Uterus (tissue), 2 donors: ENCODE results near the gene RNF112.

ENCODE experiments used
- POLR2A ChIP-seq, 2 donors: fragments of 450-650 bp; IDR thresholded peaks; one replicate each; pipeline ENCODE4 v1.6.1; 2016; ENCODE audit warnings: antibody characterized with exemption in 2 of 2, mild to moderate bottlenecking in 1 of 2, moderate library complexity in 1 of 2
- TF ChIP-seq, protein P1 (sequence below), 4 experiments: fragments of 200-600 bp in 2 of 4; fragments of 450-650 bp in 2 of 4; sonication (generic) in 2 of 4; IDR thresholded peaks; one replicate each; pipeline ENCODE4 v1.5.1; 2016 to 2019; ENCODE audit warnings: antibody characterized with exemption in 4 of 4, mild to moderate bottlenecking in 2 of 4, moderate library complexity in 1 of 4

DNA sequence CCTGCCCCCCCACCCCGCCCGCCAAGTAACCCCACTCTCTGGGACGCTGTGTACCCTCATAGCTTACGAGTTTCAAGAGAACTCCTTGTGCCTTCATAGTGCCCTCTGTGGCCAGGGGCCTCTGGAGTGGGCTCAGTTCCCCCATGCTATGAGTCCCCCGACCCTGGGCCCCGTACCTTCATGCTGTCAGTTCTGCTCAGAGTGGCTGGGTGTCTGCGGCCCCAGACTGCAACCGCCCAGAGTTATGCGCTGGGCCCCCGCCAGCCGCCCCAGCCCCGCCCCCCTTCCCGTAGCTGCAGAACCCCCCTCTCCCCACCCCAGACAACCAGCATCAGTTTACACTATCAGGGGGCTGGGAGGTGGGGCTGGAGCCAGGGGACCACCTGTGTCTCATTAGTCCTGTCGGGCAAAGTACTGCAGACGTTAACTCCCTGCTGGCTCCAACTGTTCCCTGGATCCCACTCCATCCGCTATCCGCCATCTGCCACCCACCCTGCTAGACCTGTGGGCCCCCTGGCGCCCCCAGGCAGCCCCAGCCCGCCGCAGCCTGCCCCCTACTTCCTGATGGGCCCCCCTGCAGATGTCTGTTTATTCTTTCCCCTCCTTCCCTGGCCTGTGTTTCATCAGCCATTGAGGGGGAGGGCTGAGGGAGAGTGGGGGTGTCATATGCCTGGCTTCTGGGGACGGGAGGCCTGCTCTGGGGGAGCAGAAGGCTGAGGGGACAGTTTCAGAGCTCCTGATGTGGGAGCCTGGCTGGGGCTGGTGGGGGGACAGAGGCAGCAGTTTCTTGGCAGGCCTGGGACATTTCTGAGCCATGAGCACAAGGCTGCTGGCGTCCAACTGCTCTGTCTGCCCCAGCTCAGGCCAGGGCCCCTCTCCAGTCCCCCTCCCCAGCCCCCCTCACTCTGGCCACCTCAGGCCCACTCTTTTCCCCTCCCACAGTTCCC, 23.8 kb upstream of the RNF112 start, which contains the start of gene MFAP4:
- TF ChIP-seq POLR2A (IDR thresholded peaks at IDR 0.05) = peak in 1 of 2 donors; percentile 22
- TF ChIP-seq, protein P1, sequence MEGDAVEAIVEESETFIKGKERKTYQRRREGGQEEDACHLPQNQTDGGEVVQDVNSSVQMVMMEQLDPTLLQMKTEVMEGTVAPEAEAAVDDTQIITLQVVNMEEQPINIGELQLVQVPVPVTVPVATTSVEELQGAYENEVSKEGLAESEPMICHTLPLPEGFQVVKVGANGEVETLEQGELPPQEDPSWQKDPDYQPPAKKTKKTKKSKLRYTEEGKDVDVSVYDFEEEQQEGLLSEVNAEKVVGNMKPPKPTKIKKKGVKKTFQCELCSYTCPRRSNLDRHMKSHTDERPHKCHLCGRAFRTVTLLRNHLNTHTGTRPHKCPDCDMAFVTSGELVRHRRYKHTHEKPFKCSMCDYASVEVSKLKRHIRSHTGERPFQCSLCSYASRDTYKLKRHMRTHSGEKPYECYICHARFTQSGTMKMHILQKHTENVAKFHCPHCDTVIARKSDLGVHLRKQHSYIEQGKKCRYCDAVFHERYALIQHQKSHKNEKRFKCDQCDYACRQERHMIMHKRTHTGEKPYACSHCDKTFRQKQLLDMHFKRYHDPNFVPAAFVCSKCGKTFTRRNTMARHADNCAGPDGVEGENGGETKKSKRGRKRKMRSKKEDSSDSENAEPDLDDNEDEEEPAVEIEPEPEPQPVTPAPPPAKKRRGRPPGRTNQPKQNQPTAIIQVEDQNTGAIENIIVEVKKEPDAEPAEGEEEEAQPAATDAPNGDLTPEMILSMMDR (IDR thresholded peaks at IDR 0.05) = no peak
